ENCODE data around the gene BMP4.

The BMP4 gene

DNA sequence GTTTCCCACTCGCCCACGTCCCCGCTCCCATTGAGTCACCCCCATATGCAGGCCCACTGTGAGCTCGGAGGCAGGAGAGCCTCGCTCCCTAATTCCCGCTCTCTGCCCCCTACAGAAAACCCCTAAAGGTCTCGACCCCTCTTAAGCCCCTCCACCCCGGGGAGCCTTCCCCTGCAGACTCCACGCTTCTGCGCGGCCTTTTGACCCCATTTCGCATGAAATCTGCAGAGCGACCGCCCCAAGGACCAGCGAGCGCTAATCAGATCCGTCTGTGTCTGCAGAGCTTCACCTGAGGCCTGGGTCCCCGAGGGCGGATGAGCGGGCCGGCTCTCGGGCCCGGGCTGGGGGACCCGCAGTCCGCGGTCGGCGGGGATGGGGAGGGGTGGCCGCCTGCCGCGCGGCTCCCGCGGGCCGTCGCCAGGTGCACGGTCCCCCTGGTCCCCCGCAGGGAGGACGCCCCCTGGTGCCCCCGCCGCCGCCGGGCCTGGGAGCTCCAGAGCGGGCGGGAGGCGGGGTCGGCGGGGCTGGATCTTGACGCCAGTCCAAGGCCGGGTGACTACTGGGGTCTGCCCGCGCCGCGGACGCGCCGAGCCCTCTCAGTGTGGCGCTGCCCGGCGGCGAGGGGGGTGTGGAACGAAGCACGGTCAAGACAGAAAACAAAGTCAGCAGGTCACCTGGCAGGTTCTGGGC is 10.1 kb downstream of the BMP4 start:
- in situ Hi-C loops (cut with MboI; ENCODE audit: low sequenced_read_pairs): no loop called here

DNA sequence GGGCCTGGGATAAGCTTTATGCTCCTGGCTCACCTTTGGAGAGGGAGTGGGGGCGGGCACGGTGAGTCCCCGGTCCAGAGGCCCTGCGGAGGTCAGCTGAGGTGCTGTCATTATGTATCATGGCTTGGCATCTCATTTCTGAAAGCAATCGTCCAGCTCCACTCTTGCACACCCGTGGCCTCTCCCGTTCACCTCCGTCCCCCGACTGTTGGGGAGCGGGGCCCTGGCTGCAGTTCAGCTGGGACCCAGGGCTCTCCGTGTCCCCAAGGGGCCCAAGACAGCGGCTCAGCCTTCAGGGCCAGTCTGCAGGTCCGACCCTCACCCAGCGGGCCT is 10.6 kb downstream of the BMP4 start:
- in situ Hi-C loops (cut with MboI; ENCODE audit: low sequenced_read_pairs): no loop called here

DNA sequence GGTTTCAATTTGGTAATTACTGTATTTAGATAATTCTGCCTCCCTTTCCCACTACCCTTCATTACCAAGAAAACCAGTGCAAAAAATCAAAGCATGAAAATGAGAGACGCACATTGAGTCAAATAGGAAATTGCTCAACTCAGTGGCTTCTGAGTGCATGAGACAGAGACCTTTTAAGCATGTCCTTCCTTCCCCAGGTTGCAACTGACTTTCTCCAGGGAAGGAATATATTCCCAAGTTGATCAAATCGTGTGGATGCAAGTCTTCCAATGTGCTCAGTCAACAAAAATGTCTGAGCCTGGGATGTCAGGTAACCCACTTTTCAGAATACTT is 12.9 kb downstream of the BMP4 start:
- in situ Hi-C loops (cut with MboI; ENCODE audit: low sequenced_read_pairs): no loop called here

DNA sequence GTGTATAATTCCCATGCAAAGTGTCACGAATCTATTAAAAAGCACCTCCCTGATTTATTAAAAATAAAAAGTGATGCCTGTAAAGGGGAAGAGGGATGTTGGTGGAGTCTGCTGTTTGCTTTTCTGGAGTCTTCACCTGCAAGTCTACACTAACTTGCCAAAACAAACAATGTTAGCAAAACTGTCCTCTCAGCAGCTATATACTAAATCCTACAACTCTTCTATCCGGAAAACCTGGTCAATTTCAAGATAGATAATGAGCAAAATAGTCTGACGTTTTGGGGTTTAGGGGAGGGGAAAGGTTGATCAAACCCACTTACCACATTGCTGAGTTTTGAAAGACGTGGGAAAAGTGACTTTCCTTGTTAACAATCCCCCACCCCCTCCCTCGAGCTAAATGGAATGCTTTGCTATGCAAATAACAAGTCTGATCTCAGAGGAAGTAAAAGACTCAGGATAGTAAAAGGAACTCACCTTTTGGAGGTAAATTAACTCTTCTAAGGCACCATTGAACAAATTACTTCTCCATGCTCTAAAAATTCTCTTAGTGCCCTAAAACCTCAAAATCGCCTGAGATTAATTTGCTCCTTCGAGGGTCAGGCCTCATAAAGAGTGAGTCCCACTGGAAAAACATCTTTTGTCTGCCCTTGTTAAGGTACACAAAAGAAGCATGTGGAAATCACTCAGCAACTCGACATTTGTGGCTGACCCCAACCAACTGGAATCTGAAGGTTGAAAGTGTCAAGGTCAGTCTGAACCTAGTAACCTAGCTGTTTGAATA is 13.5 kb downstream of the BMP4 start:
- in situ Hi-C loops (cut with MboI; ENCODE audit: low sequenced_read_pairs): no loop called here

DNA sequence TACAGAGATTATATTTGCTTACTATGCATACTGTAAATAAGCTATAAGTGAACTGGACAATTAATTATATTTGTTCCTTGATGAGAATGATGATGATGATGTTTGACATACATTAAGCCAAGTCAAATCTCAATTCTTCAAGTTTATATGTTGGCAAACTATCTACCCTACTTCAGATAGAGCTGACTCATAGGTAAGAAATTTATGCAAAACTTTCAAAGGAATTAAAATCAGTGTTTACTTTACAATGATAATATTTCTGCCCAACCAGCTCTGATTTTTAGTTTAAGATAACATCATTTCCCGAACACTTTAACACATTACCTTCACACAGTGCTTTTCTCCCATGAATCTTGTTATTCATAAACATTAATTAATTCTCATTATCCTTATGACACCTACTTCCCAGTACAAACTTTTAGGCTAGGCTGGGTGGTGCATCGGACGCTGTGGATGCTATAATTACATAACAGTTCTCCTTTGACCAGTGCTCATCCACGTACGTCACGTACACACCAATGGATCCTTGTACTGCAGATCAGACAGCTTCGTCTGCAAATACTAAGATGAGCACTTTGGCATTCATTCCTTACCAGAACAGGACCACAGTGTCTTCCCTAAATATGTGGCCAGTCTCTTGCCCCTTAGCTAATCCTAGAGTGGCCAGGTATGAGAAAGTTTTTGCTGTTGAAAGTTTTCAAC is 18.3 kb downstream of the BMP4 start:
- in situ Hi-C loops (cut with MboI; ENCODE audit: low sequenced_read_pairs): no loop called here

DNA sequence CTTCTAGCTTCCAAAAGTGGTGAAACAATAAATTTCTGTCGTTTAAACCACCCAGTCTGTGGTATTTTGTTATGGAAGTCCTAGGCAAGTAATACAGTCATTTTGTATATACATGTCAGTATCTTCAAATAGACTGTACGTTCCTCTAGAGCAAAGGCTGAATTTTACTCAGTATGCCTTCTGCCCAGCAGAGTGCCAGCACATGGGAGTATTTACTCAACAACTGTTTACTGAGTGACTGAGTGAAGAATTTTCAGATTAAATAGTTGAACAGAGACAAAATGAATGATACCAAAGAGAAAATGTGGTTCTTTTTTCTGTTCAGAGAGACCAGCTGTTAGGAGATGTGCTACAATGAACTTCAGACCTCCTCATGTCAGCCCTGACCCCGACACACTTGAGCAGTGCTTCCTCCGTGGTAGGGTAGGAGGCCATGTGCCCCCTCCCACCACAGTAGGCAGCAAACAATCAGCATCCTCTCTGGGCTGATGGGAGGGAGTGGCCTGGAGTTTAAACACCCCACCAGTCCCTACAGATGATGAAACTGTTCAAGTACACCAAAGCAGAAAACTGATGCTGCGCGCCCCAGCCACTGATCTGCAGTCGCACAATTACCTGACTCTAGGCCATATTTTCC is 21.7 kb downstream of the BMP4 start:
- in situ Hi-C loops (cut with MboI; ENCODE audit: low sequenced_read_pairs): no loop called here

DNA sequence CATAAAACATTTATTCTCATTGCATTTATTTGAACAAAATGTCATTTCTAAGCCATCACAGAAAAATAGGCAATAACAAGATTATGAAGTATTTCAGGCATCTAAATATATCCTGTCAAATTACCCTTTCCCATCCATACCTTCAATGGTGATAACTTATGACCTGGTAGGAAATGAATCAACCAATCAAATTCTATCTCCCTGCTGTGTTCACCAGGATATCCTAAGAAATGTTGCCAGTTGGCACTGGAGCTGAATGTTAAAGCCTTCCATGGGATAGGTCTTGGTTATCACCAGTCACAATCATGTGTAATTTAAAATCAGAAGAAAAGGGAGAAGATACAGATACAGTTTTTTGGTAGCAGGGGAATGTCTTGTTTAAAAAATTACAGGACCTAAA is 23.7 kb downstream of the BMP4 start:
- in situ Hi-C loops (cut with MboI; ENCODE audit: low sequenced_read_pairs): no loop called here

DNA sequence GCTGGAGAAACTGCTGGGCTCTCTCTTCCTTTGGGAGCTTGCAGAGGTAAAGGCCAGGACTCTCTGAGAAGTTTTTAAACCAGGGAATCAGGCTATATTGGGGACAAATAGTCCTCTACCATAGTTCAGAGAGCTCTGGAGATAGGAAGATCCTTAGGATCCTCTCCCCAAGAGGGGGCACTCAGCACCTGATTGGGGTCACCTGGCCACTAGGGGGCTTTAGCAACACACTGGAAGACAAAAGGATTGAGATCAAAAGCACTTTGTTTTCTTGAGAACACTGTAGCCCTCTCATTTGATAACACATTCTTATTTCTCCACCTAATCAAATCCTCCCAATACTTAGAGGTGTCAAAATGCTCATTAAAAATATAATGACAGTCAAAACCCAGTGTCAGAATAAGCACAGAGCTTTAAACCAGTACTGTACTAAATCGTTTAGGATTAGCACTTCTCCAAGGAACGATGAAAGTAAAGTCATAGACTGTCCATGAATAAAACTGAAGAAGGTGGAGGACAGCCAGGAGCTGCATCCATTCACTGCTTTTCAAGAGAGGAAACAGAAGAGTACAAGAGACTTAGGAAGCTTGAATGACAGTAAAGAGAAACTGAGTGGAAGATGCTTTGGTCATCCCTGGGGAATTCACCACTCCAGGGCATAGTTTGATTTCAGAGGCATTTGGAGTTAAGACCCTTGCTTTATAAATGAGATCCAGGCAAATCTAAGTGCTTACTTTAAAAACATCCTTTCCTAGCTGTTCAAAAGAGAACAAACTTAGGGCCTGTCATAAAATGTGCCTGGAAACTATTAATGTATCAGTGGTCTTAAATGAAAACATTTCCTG is 26.5 kb downstream of the BMP4 start:
- in situ Hi-C loops (cut with MboI; ENCODE audit: low sequenced_read_pairs): no loop called here

DNA sequence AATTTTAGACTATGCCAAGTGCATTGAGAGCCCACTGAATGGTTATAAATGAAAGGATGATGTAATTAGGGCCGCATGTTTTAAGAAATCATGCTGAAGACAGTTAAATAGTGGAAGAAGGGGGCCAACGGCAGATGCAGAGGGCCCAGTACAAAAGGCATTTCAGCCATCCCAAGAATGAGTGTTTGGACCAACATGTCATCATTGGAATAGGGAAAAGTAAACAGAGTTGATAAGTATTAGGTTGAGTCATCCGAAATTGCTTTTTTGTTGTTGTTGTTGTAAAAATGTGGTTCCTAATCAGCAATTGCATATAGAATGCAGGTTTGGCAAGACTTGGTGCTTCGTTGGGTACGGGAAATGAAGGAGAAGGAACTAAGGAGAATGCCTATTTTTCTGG is 29.5 kb downstream of the BMP4 start:
- in situ Hi-C loops (cut with MboI; ENCODE audit: low sequenced_read_pairs): no loop called here

DNA sequence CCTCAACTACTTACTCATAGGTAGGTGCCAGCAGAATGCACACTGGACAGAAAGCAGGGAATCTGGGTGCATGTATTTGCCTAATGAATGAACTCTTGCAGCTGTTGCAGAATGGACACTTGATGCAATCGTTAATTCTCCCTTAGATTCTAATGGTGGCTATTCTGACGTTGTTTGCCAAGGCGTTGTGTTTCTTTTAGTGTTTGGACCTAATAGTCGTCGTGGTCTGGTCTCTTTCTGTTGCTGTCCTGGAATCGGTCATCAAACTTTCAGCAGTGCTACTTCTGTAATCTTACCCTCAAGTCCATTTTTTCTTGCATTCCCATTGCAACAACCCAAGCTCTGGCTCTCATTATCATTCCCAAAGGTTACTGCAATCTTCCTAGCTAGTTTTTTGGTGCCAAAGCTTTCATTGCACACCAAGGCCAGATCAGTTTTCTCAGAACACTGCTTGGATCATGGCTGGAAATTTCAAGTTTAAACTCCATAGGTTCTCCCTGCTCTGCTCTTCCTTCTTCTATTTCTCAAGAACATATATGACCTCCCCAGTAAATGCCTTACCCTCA is 31.3 kb downstream of the BMP4 start:
- in situ Hi-C loops (cut with MboI; ENCODE audit: low sequenced_read_pairs): no loop called here

DNA sequence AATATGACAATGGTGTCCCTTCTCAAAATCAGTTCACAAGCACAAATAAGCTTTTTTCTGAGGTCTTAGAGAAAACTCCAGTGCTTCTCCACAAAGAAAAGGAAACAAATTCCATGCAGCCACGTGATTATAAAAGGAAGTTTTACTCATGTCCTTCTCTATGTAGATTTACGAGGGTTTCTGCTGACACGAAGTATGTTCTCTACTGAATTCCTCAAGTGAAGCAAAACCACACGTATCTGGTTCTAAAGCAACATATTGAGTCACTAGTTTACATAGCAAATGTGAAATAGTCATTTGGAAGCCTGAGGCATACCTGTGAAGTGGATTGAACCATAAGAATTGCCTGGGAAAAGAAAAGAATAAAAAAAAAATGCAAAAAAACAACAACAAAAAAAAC is 31.9 kb downstream of the BMP4 start:
- in situ Hi-C loops (cut with MboI; ENCODE audit: low sequenced_read_pairs): no loop called here

DNA sequence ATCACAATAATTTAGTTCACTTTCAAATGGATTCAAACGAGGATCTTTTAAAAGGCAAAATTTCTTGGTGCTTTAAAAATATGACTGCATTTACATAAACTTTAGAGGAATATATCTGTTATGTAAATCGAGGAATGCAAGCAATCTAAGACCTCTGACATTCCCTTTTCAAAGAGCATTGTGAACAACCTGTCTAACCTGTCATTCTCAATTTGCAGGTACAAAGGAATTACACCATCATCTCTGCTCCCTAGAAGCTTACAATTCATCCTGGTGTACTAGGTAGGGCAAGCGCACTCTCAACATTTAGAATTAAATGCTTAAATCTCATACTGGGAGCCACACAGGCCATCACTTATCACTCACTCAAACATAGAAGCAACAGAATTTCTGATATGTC is 35.6 kb downstream of the BMP4 start:
- in situ Hi-C loops (cut with MboI; ENCODE audit: low sequenced_read_pairs): no loop called here

DNA sequence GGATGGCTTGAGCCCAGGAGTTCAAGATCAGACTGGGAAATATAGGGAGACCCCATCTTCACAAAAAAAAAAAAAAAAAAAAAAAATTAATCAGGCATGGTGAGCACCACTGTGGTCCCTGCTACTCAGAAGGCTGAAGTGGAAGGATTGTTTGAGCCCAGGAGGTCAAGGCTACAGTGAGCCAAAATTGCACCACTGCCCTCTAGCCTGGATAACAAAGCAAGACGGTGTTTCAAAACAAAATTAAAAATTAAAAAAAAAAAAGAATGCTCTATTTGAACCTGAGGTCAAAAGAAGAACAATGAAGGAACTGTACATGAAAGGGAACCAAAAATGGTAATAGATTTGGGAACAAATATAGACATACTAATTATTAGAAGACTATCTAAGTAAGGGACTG is 40.4 kb downstream of the BMP4 start:
- in situ Hi-C loops (cut with MboI; ENCODE audit: low sequenced_read_pairs): no loop called here

DNA sequence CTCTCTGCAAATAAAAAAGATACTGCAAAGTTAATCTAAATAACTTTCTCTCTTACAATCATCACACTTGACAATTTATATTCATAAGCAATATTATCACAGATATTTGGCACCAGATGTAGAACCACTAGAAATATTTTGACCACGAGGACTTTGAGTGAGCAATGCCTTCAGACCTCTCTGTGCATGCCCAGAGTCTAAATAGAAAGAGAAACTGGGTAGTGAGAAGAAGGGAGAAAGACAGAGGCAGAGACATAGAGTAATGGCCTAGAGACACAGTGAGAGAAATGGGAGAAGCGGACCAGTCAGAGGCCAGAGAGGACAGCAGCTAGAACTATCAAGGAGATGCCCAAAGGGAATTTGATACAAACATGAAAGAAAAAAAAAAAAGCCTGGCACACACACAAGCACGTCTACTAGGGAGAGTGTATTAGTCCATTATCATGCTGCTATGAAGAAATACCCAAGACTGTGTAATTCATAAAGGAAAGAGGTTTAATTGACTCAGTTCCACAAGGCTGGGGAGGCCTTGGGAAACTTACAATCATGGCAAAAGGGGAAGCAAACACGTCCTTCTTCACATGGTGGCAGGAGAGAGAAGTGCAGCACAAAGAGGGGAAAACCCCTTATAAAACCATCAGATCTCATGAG is 41.1 kb downstream of the BMP4 start:
- in situ Hi-C loops (cut with MboI; ENCODE audit: low sequenced_read_pairs): no loop called here

DNA sequence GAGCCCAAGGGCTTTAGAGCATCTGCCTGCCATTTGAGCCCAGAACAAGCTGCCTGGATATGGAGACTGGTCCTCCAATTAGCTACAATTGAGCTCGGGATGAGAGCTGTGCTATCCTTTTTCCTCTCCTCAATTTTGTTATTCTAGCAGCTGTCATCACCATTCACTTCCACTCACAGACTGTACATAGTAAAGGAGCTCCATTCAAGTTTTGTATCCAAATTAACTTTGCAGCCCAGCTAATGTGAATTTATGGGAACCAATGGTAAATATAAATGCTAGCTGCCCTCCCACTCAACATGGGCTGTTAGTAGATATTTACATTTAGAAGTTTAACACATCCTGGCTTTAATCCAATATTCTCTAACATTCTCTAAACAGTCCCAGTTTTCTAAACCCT is 44.6 kb downstream of the BMP4 start:
- in situ Hi-C loops (cut with MboI; ENCODE audit: low sequenced_read_pairs): no loop called here

DNA sequence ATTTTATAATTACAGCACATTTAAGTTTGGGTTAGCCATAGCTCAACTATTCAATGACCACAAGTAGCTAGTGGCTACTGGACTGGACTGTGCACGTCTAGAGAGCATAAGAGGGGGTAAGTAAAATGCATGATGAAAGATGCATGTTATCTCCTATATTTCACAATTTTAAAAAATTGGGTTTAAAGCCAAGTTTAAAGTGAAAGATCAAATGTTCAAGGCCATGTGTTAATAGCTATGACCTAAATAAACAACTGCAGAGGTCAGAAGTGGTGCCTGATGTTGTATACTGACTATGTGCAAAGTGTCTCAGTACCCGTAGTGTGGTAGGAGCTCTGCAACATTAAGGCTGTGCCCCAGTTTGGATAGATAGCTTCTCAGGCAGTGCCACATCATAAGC is 48.2 kb downstream of the BMP4 start:
- in situ Hi-C loops (cut with MboI; ENCODE audit: low sequenced_read_pairs): no loop called here

DNA sequence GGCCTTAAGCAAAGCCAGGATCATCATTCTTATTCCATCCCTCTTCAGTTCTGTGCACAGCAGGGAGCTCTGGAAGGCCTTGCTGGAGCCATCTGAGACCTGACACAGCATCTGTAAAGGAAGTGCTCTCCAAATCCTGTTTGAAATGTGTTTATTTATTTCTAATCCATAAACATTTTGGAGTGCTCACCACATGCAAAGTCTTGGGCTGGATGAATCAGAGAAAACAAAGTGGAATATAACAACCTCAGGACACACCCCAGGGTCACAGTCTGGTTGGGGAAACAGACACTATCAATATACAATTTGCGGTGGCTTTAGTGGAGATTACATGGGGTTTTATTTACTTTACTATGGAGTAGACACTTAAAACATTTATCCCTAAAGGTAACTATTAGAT is 54.3 kb downstream of the BMP4 start:
- in situ Hi-C loops (cut with MboI; ENCODE audit: low sequenced_read_pairs): no loop called here

DNA sequence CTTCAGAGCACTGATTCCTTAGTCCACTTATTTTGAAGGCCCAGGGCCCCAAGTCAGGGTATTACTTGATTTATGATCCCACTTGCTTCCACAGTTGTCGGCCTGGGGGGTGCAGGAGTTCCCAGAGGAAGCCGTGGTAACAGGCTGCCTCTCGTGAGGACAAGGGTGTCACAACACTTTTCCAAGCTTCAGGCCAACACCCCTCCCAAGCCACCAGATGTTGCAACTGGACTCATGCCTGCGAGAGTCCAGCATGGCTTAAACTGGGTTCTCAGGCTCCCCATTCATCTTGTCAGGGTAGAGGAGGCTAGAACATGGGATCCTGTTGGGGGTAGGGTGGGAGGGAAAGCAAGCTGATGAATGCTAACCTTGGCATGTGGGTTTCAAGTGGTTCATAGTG is 56.1 kb downstream of the BMP4 start:
- in situ Hi-C loops (cut with MboI; ENCODE audit: low sequenced_read_pairs): no loop called here
